Astrocyte of the spinal cord (primary cell): ENCODE measurements around the gene ISOC1.

Experiments used
- DNase-seq: peaks from one replicate; pipeline ENCODE4 v3.0.0; 2011; ENCODE audit warnings: low read depth, low spot score
- H3K4me3 ChIP-seq: 2 replicates; pipeline ENCODE4 v1.5.1; 2011; ENCODE audit warnings: low read depth, mild to moderate bottlenecking, low read length, moderate library complexity
- in situ Hi-C: cut with HindIII; loops from 2 replicates; pipeline ENCODE4 v1.10.0; 2017; ENCODE audit warnings: low sequenced_read_pairs
- TF ChIP-seq, protein P1 (sequence below): IDR thresholded peaks from 2 replicates; pipeline ENCODE4 v1.5.1; 2012; ENCODE audit warnings: low read depth, mild to moderate bottlenecking, low read length, inconsistent platforms

The ISOC1 gene

DNA sequence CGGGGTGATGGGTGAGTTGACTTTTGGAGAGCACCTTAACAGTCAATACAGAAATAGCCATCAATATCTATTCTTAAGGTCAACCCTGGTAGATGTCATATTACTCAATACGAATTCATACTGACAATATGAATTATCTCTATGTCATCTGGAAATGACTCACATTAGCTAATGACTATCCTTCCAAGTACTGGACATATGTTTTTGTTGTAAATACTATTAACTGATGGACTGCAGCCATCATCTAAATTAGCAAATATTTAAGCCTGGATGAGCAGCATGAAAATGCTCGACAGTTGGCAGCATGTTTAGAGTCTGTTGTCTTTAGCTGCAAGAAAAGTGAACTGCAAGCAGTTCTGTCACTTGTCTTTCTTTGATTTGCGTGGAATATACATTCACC is 19.6 kb upstream of the ISOC1 start:
- TF ChIP-seq, protein P1, sequence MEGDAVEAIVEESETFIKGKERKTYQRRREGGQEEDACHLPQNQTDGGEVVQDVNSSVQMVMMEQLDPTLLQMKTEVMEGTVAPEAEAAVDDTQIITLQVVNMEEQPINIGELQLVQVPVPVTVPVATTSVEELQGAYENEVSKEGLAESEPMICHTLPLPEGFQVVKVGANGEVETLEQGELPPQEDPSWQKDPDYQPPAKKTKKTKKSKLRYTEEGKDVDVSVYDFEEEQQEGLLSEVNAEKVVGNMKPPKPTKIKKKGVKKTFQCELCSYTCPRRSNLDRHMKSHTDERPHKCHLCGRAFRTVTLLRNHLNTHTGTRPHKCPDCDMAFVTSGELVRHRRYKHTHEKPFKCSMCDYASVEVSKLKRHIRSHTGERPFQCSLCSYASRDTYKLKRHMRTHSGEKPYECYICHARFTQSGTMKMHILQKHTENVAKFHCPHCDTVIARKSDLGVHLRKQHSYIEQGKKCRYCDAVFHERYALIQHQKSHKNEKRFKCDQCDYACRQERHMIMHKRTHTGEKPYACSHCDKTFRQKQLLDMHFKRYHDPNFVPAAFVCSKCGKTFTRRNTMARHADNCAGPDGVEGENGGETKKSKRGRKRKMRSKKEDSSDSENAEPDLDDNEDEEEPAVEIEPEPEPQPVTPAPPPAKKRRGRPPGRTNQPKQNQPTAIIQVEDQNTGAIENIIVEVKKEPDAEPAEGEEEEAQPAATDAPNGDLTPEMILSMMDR, result no peak
- DNase-seq, result no peak
- in situ Hi-C loops, result no loop called here
- H3K4me3 ChIP-seq, result no peak overlapping the region

DNA sequence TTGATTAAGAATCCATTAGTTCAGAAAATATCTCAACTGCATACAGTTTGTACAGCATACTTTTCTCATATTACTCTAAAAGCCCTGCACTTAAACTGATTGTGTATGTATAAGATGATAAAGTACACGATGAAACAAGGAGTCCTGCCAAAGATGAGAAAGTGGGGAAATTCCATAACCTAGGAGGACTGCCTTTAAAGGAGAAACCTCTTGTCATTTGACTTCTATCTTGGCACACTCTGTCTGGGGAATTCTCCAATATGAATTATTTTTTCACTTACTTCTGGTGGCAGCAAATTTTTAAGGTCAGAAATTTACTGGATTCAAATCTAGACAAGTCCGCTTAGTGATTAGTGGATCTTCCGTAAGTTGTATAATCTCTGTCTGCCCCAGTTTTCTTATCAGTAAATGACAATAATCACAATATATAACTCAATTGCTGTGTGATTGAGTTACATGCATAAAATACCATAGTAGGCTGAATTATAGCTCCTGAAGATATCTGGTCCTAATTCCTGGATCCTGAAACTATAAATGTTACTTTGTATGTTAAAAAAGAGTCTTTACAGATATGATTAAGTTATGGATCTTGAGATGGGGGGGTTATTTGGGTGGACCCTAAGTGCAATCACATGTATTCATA is 17.0 kb upstream of the ISOC1 start:
- in situ Hi-C loops, result no loop called here

DNA sequence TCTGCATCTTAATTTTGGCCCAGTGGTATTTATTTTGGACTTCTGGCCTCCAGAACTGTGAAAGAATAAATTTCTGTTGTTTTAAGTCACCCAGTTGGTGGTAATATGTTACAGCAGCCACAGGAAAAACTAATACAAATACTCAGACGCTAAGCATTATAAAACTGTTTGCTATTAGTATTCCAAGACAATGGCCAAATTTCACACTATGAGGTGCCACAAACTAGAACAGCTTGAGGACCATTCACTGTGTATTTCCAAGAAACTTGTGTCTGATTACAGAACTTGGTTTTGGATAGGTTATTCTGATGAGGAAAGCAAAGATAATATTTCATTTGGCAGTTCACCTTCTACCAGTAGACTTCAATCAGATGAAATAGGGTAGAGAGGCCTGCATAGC is 16.3 kb upstream of the ISOC1 start:
- in situ Hi-C loops, result no loop called here
- H3K4me3 ChIP-seq, result no peak overlapping the region
- DNase-seq, result no peak
- TF ChIP-seq, protein P1, result no peak

More for the DNA sequence above, 17.0 kb upstream of the ISOC1 start:
- H3K4me3 ChIP-seq, result no peak overlapping the region
- TF ChIP-seq, protein P1, result no peak
- no peak for DNase-seq

GRCh38 chr5:129078660-129079059 is 15.9 kb upstream of the ISOC1 start:
- TF ChIP-seq, protein P1, result no peak
- no peak overlapping the region for H3K4me3 ChIP-seq
- in situ Hi-C loops, result no loop called here
- no peak for DNase-seq

DNA sequence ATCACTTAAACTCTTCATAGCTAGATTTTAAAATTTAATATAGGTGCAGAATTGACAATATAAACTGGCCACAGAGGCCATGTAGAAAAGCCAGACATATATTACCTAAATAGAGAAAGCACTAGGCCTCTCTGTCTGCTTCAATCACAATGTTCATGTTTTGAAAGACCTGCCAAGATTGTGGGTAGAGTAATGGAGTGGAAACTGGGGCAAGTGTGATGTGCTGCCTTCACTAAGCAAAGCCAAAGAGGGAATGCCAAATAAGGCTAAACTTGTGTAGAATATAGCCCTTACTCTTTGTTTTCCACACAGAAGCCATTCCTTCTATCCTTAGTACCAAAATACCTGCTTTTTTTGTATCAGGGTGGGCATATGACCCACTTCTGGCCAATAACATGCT is 15.1 kb upstream of the ISOC1 start:
- TF ChIP-seq, protein P1, result no peak
- in situ Hi-C loops, result no loop called here
- H3K4me3 ChIP-seq, result no peak overlapping the region
- DNase-seq, result peak; percentile 17

DNA sequence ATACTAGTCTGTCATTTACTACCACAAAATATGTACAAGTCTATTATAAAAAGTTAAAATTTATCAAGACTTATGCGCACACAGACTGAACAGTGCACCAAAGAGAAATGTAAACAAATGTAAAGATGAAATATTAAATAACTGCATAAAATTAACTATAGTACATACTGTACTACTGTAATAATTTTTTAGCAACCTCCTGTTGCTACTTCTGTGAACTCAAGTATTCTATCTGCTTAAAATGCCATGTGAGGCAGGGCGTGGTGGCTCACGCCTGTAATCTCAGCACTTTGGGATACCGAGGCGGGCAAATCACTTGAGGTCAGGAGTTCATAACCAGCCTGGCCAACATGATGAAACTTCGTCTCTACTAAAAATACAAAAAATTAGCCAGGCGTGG is 13.8 kb upstream of the ISOC1 start:
- no peak for DNase-seq
- in situ Hi-C loops, result no loop called here
- TF ChIP-seq, protein P1, result no peak
- no peak overlapping the region for H3K4me3 ChIP-seq
